Glomerular endothelial cell (primary cell): ENCODE measurements around the gene TNS3. TPM values are rescaled to one million over a fixed set of nuclear protein-coding genes. Genes with fewer than 3 reads are reported as not detected.

ENCODE experiments used
- DNase-seq: peaks from one replicate; pipeline ENCODE4 v3.0.0-alpha.2; 2011; ENCODE audit warnings: low read depth, low spot score; ENCODE audit errors: extremely low read depth
- total RNA-seq: library from RNA; depleted of rRNA; stranded (reverse); fragments of >200 nt; gene quantifications from 2 replicates; pipeline ENCODE4 v1.2.3, GENCODE V29; 2015

Gene TNS3
- total RNA-seq, 1 donor from 2014 or later = 62.3 TPM

DNA sequence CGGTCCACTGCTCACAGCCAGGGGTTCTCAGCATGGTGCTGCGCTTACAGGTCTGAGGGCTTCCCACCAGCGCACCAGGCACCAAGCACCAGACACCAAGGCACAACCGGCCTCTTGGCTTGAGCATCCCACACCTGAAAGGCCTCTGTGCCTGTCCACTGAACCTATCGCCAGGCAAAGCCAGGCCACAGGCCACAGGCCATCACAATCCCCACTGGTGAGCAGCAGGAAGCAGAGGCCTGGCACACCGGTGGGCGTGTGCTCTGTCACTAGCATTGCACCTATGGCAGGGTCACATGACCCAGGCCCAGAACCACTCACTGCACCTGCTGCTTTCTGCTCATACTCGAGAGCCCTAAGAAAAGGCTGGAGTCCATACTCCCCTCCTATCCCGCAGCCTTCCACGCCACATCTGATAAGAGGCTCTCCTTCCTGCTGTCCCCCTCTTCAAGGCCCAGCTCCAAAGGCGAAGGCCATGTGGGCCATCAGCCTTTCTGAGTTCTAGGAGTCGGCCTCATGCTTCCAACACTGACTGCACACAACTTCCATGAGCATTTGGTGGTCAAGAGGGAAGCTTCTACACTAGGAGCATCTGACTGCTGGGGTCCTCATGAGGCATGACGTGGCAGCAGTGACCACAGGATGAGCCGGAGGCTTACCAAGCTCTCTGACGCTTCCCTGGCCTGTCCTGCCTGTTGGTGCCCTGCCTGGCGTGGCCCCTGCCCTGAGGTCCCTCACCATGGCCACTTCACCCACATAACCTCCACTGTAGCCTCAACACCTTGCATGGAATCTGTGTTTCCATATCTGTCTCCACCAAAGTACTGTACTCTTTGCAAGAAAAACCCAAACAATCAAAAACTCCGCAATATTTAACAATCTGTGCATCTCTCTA lies 166.3 kb downstream of the TNS3 start:
- DNase-seq = no peak

GRCh38 chr7:47414342-47415317 lies 167.3 kb downstream of the TNS3 start:
- DNase-seq = no peak

DNA sequence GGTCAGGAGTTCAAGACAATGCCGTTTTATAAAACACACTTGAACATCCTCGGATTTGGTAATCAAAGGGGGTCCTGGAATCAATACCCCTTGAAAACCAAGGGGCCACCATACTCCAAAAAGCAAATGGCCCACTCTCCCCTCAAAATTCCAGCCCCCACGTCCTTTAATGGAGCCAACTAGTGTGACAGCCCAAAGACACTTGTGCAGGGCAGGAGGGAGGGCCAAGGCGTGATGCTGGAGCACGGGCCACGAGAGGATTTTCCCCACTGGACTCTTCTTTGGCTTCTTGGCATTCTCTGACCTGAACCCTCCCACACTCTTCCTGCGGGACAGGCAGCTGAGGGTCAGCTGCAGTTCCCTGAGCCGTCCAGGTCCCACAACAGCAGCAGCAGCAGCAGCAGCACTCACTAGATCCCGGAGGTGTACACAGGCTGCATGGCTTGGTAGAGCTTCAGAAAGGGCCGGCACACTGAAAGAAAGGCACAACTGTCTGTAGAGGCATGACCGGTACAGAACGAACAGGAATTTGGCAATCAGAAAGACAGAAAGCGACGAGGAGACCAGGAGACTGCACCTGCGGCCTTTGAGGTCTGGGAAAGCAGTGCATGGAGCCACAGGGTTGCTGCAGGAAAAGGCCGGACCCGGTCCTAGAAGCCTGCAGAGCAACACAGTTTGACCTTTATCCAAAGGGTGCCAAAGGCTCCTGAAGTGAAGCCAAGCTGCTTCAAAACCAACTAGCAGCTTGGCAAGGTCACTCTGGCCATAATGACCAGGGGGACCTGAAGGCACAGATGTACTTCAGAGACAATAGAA lies 168.2 kb downstream of the TNS3 start:
- DNase-seq = no peak

DNA sequence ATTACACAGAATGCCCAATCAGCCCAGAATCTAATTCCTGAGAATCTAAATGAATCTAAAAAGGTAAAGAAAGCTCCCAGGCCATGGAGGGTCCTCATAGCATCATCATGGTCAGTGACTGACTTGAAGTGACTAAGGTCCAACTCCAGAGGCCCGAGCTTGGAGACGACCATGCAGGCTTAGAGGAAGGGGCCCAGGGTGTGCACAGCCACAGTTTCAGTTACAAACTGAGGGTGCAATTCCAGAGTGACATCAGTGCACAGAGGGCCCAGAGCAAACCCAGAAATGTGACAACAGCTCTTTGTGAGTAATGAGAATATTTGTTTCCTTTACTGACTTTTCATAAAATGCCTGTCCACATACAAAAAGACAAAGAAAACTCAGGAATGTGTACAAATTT lies 170.0 kb downstream of the TNS3 start:
- no peak for DNase-seq

- DNase-seq = no peak
Observed at GRCh38 chr7:47411281-47411869, 170.5 kb downstream of the TNS3 start.

DNA sequence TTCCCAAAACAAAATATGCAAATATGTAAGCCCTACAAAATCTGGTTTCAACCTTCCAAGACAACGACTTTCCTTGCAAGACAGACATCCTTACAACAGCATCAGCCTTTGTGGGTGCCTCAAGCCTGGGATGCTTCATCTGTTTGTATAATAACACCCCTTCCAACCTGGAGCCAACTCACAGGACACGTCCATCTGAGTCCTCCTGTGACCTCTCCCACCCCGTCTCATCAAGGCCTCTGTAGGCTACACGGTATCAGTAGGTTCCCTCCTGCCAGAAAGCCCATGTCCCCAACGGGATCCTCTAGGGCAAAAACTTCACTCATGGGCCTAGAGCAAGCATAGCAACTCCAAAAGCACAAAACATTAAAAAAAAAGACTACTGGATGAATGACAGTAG lies 173.2 kb downstream of the TNS3 start:
- DNase-seq = no peak

- DNase-seq = no peak
Observed at GRCh38 chr7:47407821-47408674, 173.9 kb downstream of the TNS3 start.

GRCh38 chr7:47407136-47407535 lies 174.8 kb downstream of the TNS3 start:
- DNase-seq = no peak

- DNase-seq = no peak
Observed at GRCh38 chr7:47406801-47407129, 175.1 kb downstream of the TNS3 start.

- no peak for DNase-seq
Observed at GRCh38 chr7:47405921-47406800, 175.8 kb downstream of the TNS3 start.

GRCh38 chr7:47405286-47405904 lies 176.5 kb downstream of the TNS3 start:
- DNase-seq = no peak

DNA sequence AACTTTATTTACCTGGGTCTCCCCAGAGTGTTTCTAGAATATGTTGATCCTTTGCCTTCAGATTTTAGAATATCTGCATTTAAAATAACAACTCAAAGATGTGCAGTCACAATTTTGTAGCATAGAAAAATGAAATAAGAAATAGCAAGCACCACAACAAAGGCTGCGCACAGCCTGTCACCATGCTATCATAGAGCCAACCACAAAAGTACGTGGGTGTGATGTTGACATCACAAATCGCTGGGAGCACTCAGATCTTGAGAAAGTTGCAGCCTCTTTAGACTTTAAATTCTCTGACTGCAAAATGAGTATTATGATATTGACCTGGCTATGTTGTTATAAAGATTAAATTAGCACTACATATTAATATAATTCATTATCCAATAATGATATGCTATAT lies 177.9 kb downstream of the TNS3 start:
- no peak for DNase-seq

- no peak for DNase-seq
Observed at GRCh38 chr7:47402941-47403866, 178.7 kb downstream of the TNS3 start.

GRCh38 chr7:47401611-47402570 lies 180.0 kb downstream of the TNS3 start:
- DNase-seq = no peak

DNA sequence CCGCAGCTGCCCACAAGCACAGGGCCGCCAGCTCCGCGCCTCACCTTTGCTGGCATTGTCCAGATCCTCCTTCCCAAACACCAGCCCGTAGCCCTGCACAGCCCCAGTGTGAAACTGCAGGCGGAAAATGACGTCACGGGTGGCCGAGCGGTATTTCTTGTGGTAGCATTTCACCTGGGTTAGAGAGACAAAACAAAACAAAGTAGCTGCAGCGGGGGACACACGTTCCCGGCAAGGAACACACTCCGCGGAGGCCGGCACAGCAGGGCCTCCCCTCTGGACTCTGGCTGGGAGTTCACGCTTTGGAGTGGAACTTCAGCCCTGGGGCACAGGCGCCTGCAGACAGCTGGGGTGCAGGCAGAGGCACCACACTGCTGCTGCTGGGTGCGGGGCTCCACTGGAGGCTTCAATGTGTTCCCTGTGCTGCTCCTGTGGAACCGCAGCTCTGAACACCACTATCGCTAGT lies 181.1 kb downstream of the TNS3 start:
- no peak for DNase-seq

DNA sequence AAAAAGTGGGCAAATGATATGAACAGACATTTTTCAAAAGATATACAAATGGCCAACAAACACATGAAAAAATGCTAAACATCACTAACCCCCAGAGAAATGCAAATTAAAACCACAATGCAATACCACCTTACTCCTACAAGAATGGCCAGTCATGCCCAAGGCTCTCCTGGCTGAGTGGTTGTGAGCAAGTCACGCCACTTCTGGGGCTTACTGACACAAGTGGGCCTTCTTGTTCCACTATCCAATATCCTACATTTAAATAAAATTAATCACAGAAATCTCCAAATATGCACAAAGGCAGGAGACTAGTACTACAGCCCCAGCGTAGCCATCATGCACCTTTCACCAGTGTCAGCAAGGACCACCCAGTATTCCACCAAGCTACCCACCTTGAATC lies 181.9 kb downstream of the TNS3 start:
- no peak for DNase-seq
